NCI-H146 treated with DMSO at 0.1 percent for 48 hours (cell line): ENCODE data around the gene PICK1.
"Not testable (repeated sequence)": the region's sequence is repeated elsewhere in the genome, so short reads cannot be mapped to it uniquely, and the experiment has no call there.

ENCODE experiments used
- DNase-seq: peaks from one replicate; lab custom pipeline; 2025; ENCODE audit not compliant: unreplicated experiment; lab: John Stamatoyannopoulos, UW

Gene PICK1

GRCh38 chr22:38074181-38075104 lies 17.2 kb downstream of the PICK1 start:
- no peak for DNase-seq

DNA sequence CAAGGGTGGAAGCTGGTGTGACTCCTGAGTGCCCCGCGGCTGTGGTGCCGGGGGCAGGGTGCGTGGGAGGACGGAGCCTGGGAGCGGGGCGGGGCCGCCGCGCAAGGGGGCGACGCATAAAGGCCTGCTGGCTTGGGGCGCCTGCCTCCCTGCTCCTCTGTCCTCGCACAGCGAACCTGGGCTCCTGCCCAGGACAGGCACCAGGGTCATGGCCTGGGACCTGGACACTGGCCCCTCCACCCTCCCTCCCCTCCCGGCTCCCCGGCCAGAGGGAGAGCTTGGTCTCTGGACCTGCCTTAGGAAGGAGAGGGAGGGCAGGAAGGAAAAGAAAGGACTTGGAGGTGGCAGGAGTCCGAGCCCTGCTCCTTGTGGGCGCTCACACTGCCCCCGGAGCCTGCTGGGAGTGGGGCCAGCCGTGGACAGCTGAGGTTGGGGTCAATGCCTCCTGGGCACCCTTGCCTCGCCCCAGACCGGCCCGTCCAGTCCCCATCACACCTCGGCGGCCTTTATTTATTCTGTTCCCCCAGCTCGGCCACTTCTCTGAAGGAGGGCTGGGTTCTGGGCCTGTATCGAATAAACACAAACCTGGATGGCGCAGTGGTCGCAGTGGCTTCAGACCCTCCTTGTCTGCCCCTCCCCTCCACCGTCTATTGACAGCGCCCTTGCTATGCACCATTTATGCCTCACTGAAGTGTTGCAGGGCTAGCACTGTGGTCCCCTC lies 18.1 kb downstream of the PICK1 start:
- no peak for DNase-seq

DNA sequence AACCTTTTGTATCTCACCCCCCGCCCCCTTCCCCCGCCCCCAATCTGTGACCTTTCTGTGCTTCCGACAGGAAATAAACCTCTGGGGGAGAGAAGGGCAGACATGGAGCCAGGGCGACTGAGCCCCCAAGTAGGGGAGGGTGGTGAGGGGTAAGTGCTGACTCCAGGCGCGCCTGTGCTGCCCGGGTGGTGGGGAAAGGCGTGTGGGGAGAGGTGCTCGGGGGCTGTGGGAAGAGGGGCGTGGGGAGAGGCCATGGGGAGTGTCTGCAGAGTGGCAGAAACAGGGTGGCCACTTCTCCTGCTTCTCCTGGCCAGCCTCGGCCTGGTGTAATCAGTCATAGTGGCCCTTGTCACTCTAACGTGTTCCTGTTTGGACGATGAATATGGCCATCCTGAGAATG lies 18.8 kb downstream of the PICK1 start:
- DNase-seq: no peak

- no peak for DNase-seq
Measured at GRCh38 chr22:38077096-38077495, 19.9 kb downstream of the PICK1 start.

DNA sequence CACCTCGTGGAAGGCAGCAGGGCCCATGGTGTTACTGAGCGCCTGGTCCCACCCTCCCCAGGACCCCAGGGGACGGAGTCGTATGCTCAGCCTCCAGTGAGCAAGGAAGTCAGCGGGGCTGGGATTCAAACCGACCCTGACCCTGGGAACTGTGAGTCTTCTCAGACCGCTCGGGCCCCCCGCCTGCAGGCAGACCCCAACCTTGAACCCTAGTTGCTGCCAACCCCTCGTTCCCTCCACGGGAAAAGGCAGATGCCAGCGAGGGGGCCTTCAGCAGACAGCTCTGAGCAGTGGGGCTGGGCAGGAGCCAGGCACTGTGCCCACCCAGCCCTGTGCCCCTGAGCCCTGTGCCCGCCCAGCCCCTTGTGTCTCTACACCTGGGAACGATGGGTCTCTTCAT lies 20.4 kb downstream of the PICK1 start:
- DNase-seq: no peak

- no peak for DNase-seq
Measured at GRCh38 chr22:38078046-38078840, 21.0 kb downstream of the PICK1 start.

DNA sequence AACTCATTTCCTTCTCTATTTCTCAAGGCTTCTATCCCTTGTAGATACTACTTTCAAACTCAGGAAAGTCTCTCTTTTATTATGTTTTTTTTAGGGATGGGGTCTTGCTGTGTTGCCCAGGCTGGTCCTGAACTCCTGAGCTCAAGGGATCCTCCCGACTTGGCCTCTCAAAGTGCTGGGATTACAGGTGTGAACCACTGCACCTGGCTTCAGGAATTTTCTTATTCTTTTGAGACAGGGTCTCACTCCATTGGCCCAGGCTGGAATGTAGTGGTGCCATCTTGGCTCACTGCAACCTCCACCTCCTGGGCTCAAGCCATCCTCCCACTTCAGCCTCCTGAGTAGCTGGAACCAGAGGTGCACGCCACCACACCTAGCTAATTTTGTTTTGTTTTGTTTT lies 22.0 kb downstream of the PICK1 start:
- not testable (repeated sequence) for DNase-seq

- DNase-seq: no peak
Measured at GRCh38 chr22:38079804-38080203, 22.6 kb downstream of the PICK1 start.

DNA sequence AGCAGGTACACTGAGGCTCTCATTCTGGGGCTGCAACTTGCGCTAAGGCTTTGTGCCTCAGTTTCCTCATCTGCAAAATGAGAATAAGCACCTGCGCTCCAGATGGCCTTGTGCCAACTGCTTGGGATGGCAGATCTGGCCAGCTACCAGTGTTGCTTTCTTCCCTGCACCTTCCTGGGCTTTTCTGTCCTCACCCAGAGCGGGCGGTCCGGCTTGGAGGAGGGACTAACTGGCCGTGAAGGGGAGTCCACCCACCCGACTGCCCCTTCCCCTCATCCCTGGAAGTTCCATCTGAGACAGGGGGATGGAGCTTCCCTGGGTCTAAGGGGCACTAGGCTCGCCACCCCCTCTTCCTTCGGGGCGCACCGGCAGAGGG lies 23.3 kb downstream of the PICK1 start:
- no peak for DNase-seq

DNA sequence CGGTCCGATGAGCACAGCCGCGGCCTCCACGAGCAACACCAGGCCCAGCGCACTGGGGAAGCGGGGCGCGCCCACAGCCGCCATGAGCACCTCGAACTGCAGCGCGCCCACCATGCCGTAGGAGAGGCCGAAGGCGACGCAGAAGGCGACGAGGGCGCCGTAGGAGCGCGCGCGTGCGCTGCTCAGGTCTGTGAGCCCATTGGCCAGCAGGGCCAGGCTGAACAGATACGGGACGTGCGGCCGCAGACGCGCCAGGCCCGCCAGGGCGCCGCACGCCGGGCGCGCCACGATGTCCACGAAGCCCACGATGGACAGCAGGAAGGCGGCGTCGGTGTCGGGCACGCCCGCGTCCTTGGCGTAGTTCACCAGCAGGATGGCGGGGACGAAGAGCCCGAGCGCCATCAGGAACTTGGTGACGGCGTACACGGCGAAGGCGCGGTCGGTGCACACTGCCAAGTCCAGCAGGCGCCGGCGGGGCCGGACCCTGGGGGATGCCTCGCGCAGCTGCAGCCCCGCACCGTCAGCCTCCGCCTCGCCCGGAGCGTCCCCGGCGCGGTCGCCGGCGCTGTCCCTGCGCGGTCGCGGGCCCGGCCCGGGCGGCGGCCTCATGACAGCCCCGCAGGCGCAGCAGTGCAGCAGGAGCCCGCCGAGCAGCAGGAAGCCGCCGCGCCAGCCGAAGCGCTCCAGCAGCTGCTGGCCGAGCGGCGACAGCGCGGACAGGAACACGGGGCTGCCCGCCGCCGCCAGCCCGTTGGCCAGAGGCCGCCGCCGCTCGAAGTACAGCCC lies 23.8 kb downstream of the PICK1 start:
- DNase-seq: no peak

GRCh38 chr22:38081636-38081940 lies 24.4 kb downstream of the PICK1 start:
- no peak for DNase-seq

GRCh38 chr22:38081941-38082828 lies 25.0 kb downstream of the PICK1 start:
- DNase-seq: no peak

- no peak for DNase-seq
Measured at GRCh38 chr22:38082986-38083710, 25.9 kb downstream of the PICK1 start.

- no peak for DNase-seq
Measured at GRCh38 chr22:38083931-38084631, 26.9 kb downstream of the PICK1 start, which contains the start of gene SLC16A8. Gene SLC16A8, minus strand, starts transcription at chr22:38084184. Its CDS starts 1,311 bp downstream, at chr22:38082873.

DNA sequence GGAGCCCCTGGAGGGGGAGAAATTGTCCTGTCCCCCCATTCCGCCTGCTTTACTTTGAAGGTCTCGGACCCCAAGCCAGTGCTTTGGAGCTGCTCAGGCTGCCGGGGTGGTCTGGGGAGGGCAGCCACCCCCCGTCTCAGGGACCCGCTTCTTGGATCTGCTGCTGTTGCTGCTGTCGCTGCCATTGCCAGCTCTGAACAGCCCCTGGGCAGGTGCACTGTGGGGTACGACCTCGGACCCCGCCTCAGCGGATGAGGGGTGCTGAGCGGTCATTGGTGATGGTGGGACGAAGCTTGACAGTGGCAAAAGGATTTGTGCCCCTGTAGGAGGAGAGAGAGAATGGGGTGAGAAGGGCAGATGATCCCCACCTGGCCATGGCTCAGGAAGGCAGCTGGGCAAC lies 27.9 kb downstream of the PICK1 start:
- no peak for DNase-seq

DNA sequence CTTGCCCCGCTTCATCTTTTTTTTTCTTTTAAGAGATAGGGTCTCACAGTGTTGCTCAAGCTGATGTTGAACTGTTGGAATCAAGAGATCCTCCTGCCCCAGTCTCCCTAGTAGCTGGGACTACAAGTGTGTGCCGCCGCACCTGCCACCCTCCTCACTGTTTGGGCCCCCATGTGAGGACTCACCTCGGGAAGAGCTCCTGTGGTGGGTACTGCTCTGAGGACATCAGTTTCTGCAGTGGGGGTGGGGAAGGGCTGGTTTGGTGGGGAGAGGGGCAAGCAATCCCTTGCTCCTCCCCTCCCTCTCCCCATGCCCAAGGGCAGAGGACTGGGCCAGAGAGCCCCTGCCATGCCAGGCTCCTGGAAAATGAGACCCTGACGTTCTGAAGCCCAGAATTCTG lies 28.3 kb downstream of the PICK1 start:
- DNase-seq: no peak

DNA sequence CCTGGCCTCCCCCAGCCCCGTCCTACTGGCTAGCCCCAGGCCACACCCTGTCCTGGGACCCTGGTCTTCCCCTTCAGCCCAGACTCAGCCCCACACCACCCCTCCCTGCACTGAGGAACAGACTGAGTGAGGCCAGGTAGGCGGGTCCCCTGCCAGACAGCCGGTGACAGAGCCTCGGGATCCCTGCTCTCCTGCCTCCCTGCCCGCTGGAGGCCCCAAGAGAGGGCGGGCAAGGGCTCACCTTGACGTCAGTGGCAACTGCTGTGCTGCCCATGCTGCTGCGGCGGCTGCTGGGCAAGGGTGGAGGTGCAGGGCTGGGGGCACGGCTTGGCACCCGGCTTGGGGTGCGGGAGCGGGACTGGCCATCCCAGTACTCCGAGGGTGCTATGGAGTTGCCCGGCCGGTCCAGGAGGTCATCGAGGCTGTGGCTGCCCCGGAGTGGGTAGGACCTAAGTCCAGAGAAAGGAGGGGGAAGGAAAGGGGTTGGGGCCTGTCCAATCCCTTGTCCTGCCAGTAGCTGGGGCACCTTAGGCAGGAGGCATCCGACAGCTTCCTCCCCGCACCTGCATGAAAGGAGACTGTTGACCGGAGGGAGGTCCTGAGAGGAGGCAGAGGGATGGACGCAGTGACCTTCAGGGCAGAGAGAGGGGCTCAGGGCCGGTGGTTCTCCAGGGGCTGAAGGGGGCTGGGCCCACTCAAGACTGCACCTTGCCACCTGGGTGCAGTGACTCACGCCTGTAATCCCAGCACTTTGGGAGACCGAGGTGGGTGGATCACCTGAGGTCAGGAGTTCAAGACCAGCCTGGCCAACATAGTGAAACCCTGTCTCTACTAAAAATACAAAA lies 29.0 kb downstream of the PICK1 start:
- no peak for DNase-seq

DNA sequence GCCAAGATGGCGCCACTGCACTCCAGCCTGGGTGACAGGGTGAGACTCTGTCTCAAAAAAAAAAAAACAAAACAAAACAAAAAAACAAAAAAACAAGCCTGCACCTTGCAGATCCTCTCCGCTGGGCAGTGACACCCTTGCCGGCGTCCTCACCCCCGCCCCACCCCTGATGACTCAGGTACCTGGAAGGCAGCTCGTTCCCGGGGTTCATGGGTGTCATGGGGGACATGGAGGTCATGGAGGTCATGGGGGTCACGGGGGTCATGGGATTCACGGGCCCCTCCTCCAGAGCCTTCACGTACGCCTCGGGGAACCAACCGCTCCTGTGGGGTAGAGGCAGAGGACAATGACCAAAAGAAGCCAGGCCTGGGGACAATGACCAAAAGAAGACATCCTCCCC lies 29.7 kb downstream of the PICK1 start:
- DNase-seq: no peak
